GM23338 (cell line): ENCODE results near the gene PEX10. TPM values are rescaled to one million over a fixed set of nuclear protein-coding genes. Genes with fewer than 3 reads are reported as not detected.

Source experiments
- ATAC-seq: fragments of 200-7000 bp; cut with Tn5 transposase; 3 replicates; pipeline ENCODE4 v1.9.1; 2020
- DNase-seq: peaks from one replicate; pipeline ENCODE4 v3.0.0-alpha.2; 2015; ENCODE audit warnings: low spot score
- H2AFZ ChIP-seq: fragments of 200-600 bp; sonication (generic); 2 replicates; pipeline ENCODE4 v1.8.0; 2016; ENCODE audit warnings: antibody characterized with exemption, mild to moderate bottlenecking, moderate library complexity
- H3F3A ChIP-seq: fragments of 200-600 bp; sonication (generic); replicated peaks from 2 replicates; pipeline ENCODE4 v1.8.0; 2017; ENCODE audit warnings: antibody characterized with exemption, mixed run types, low read depth
- H3K27ac ChIP-seq: fragments of 200-600 bp; sonication (generic); 2 replicates; pipeline ENCODE4 v1.6.1; 2016; ENCODE audit warnings: low read depth
- H3K27me3 ChIP-seq: fragments of 200-600 bp; sonication (generic); 2 replicates; pipeline ENCODE4 v1.8.0; 2016; ENCODE audit warnings: mild to moderate bottlenecking, mixed run types, moderate library complexity; ENCODE audit not compliant: insufficient read depth
- H3K36me3 ChIP-seq: fragments of 200-600 bp; sonication (generic); 2 replicates; pipeline ENCODE4 v1.8.0; 2016; ENCODE audit warnings: mild to moderate bottlenecking; ENCODE audit not compliant: insufficient read depth
- H3K4me1 ChIP-seq: fragments of 200-600 bp; sonication (generic); 2 replicates; pipeline ENCODE4 v1.8.0; 2016; ENCODE audit warnings: mild to moderate bottlenecking, moderate library complexity; ENCODE audit not compliant: insufficient read depth
- H3K4me2 ChIP-seq: fragments of 200-600 bp; sonication (generic); 2 replicates; pipeline ENCODE4 v1.7.1; 2017; ENCODE audit warnings: mixed run types
- H3K4me3 ChIP-seq: fragments of 200-600 bp; sonication (generic); 2 replicates; pipeline ENCODE4 v1.6.1; 2016; ENCODE audit warnings: mixed run types
- H3K79me2 ChIP-seq: fragments of 200-600 bp; sonication (generic); replicated peaks from 2 replicates; pipeline ENCODE4 v1.8.0; 2017; ENCODE audit warnings: mild to moderate bottlenecking; ENCODE audit not compliant: insufficient read depth
- H3K9me2 ChIP-seq: fragments of 200-600 bp; sonication (generic); 2 replicates; pipeline ENCODE4 v1.8.0; 2017; ENCODE audit not compliant: insufficient read depth
- H4K20me1 ChIP-seq: fragments of 200-600 bp; sonication (generic); replicated peaks from 2 replicates; pipeline ENCODE4 v1.8.0; 2017; ENCODE audit warnings: mild to moderate bottlenecking; ENCODE audit not compliant: insufficient read depth
- H3K27ac Mint-ChIP-seq: 2 replicates; pipeline ENCODE4 v1.8.0; 2020; ENCODE audit warnings: inconsistent platforms, mild to moderate bottlenecking, moderate library complexity, mixed read lengths
- H3K27me3 Mint-ChIP-seq: 3 replicates; pipeline ENCODE4 v1.8.0; 2022; ENCODE audit warnings: low read depth, mild to moderate bottlenecking, moderate library complexity, mixed read lengths, inconsistent platforms; ENCODE audit not compliant: insufficient read depth, poor library complexity
- H3K36me3 Mint-ChIP-seq: 3 replicates; pipeline ENCODE4 v1.8.0; 2021; ENCODE audit warnings: low read depth, mild to moderate bottlenecking, inconsistent platforms, moderate library complexity, mixed read lengths
- H3K4me1 Mint-ChIP-seq: 3 replicates; pipeline ENCODE4 v1.8.0; 2020; ENCODE audit warnings: mild to moderate bottlenecking, inconsistent platforms, mixed read lengths
- H3K4me3 Mint-ChIP-seq: 3 replicates; pipeline ENCODE4 v1.8.0; 2021; ENCODE audit warnings: moderate library complexity, mild to moderate bottlenecking, inconsistent platforms, mixed read lengths
- H3K9me3 Mint-ChIP-seq: 3 replicates; pipeline ENCODE4 v1.8.0; 2020; ENCODE audit warnings: moderate library complexity, mild to moderate bottlenecking, inconsistent platforms, mixed read lengths
- EZH2 ChIP-seq: fragments of 200-600 bp; sonication (generic); IDR thresholded peaks from one replicate; pipeline ENCODE4 v1.8.0; 2017; ENCODE audit warnings: antibody characterized with exemption, mild to moderate bottlenecking, low read depth; ENCODE audit not compliant: unreplicated experiment
- JUNB ChIP-seq: IDR thresholded peaks from one replicate; pipeline ENCODE4 v1.6.1; 2016; ENCODE audit warnings: antibody characterized with exemption; ENCODE audit not compliant: unreplicated experiment
- NANOG ChIP-seq: IDR thresholded peaks from 2 replicates; pipeline ENCODE4 v1.6.1; 2016; ENCODE audit warnings: antibody characterized with exemption, borderline replicate concordance
- POLR2AphosphoS5 ChIP-seq: IDR thresholded peaks from 2 replicates; pipeline ENCODE4 v1.6.1; 2016; ENCODE audit warnings: antibody characterized with exemption, low read depth
- STAT1 ChIP-seq: IDR thresholded peaks from one replicate; pipeline ENCODE4 v1.6.1; 2016; ENCODE audit warnings: antibody characterized with exemption; ENCODE audit not compliant: unreplicated experiment
- ZNF114 ChIP-seq: fragments of 250-450 bp; sonication (Bioruptor Pico); IDR thresholded peaks from 2 replicates; pipeline ENCODE4 v1.5.0; 2020; ENCODE audit warnings: mild to moderate bottlenecking, moderate library complexity
- ZNF331 ChIP-seq: fragments of 250-450 bp; sonication (Bioruptor Pico); IDR thresholded peaks from 2 replicates; pipeline ENCODE4 v1.5.0; 2020; ENCODE audit warnings: low read depth, mild to moderate bottlenecking, moderate library complexity
- polyA plus RNA-seq: library from polyadenylated mRNA; unstranded; fragments of >200 nt; fragmentation: Nextera tagmentation; extraction: Ambion mirVana; gene quantifications from 2 replicates; pipeline ENCODE4 v1.2.1, GENCODE V29; 2016
- total RNA-seq: library from RNA; depleted of rRNA; stranded (reverse); fragments of >200 nt; shearing (Covaris generic); gene quantifications from 2 replicates; pipeline ENCODE4 v1.2.3, GENCODE V29; 2014
- TF ChIP-seq, protein P1 (sequence below): fragments of 250-450 bp; sonication (Bioruptor Pico); IDR thresholded peaks from 2 replicates; pipeline ENCODE4 v1.5.0; 2020; ENCODE audit warnings: mild to moderate bottlenecking, moderate library complexity
- TF ChIP-seq, protein P2 (sequence below), 2 experiments: fragments of 200-600 bp in 1 of 2; sonication (generic) in 1 of 2; conservative IDR thresholded peaks; 2 replicates each; pipeline versions ENCODE4 v1.5.1 to v1.6.1; 2016 to 2017; ENCODE audit warnings: antibody characterized with exemption in 2 of 2, low read depth in 2 of 2, mild to moderate bottlenecking in 2 of 2, moderate library complexity in 1 of 2

The PEX10 gene
- total and polyA plus RNA-seq, 2 experiments from 2014 or later = 15.0 to 53.9 TPM

DNA sequence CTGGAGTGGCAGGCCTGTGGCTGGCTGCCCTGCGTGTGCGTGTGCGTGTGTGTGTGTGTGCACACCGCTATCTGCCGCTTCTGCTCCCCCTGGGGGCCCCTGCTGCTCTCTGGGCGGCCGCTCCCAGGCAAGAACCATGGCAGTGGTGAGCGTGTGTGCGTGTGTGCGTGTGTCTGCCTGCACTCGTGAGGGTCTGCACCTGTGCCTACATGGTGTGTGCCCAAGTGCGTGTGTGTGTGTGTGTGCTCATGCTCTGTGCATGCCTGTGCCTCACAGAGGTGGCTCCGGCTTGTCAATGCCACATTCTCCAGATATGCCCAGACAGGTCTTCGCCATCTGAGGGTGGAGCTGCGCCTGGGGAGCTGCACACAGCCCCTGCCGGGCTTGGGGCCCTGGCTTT is 18.7 kb upstream of the PEX10 start (continued):
- TF ChIP-seq, protein P1, sequence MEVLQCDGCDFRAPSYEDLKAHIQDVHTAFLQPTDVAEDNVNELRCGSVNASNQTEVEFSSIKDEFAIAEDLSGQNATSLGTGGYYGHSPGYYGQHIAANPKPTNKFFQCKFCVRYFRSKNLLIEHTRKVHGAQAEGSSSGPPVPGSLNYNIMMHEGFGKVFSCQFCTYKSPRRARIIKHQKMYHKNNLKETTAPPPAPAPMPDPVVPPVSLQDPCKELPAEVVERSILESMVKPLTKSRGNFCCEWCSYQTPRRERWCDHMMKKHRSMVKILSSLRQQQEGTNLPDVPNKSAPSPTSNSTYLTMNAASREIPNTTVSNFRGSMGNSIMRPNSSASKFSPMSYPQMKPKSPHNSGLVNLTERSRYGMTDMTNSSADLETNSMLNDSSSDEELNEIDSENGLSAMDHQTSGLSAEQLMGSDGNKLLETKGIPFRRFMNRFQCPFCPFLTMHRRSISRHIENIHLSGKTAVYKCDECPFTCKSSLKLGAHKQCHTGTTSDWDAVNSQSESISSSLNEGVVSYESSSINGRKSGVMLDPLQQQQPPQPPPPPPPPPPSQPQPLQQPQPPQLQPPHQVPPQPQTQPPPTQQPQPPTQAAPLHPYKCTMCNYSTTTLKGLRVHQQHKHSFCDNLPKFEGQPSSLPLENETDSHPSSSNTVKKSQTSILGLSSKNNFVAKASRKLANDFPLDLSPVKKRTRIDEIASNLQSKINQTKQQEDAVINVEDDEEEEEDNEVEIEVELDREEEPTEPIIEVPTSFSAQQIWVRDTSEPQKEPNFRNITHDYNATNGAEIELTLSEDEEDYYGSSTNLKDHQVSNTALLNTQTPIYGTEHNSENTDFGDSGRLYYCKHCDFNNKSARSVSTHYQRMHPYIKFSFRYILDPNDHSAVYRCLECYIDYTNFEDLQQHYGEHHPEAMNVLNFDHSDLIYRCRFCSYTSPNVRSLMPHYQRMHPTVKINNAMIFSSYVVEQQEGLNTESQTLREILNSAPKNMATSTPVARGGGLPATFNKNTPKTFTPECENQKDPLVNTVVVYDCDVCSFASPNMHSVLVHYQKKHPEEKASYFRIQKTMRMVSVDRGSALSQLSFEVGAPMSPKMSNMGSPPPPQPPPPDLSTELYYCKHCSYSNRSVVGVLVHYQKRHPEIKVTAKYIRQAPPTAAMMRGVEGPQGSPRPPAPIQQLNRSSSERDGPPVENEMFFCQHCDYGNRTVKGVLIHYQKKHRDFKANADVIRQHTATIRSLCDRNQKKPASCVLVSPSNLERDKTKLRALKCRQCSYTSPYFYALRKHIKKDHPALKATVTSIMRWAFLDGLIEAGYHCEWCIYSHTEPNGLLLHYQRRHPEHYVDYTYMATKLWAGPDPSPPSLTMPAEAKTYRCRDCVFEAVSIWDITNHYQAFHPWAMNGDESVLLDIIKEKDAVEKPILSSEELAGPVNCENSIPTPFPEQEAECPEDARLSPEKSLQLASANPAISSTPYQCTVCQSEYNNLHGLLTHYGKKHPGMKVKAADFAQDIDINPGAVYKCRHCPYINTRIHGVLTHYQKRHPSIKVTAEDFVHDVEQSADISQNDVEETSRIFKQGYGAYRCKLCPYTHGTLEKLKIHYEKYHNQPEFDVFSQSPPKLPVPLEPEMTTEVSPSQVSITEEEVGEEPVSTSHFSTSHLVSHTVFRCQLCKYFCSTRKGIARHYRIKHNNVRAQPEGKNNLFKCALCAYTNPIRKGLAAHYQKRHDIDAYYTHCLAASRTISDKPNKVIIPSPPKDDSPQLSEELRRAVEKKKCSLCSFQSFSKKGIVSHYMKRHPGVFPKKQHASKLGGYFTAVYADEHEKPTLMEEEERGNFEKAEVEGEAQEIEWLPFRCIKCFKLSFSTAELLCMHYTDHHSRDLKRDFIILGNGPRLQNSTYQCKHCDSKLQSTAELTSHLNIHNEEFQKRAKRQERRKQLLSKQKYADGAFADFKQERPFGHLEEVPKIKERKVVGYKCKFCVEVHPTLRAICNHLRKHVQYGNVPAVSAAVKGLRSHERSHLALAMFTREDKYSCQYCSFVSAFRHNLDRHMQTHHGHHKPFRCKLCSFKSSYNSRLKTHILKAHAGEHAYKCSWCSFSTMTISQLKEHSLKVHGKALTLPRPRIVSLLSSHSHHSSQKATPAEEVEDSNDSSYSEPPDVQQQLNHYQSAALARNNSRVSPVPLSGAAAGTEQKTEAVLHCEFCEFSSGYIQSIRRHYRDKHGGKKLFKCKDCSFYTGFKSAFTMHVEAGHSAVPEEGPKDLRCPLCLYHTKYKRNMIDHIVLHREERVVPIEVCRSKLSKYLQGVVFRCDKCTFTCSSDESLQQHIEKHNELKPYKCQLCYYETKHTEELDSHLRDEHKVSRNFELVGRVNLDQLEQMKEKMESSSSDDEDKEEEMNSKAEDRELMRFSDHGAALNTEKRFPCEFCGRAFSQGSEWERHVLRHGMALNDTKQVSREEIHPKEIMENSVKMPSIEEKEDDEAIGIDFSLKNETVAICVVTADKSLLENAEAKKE (CRISPR knock-in tag) = no peak
- TF ChIP-seq, protein P2, sequence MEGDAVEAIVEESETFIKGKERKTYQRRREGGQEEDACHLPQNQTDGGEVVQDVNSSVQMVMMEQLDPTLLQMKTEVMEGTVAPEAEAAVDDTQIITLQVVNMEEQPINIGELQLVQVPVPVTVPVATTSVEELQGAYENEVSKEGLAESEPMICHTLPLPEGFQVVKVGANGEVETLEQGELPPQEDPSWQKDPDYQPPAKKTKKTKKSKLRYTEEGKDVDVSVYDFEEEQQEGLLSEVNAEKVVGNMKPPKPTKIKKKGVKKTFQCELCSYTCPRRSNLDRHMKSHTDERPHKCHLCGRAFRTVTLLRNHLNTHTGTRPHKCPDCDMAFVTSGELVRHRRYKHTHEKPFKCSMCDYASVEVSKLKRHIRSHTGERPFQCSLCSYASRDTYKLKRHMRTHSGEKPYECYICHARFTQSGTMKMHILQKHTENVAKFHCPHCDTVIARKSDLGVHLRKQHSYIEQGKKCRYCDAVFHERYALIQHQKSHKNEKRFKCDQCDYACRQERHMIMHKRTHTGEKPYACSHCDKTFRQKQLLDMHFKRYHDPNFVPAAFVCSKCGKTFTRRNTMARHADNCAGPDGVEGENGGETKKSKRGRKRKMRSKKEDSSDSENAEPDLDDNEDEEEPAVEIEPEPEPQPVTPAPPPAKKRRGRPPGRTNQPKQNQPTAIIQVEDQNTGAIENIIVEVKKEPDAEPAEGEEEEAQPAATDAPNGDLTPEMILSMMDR (conservative IDR thresholded peaks at IDR 0.05; ENCODE audit: low read depth in 2 of 2) = no peak
- TF ChIP-seq EZH2 (no peak), POLR2AphosphoS5 (no peak), NANOG (no peak)

DNA sequence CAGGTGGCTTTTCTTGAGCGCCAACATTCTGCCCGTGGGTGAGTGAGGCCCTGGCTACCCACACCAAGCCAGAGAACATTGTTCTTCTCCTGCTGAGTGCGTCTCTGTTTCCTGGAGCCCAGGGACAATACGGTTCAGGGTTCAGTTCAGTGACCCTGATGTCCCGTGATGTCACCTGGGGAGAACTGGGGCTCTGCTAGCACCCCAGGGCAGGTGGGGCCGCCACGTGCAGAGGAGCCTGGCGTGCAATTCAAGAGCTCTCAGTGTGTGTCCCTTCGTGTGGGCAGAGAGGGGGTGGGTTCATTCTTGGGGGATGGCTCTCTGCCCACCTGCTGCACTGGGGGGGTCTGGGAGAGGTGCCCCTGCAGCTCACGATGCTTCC is 18.2 kb upstream of the PEX10 start:
- Histone ChIP-seq H4K20me1 (no peaks in the 10 kb centered on the region), H3K4me2 (no peak overlapping the region), H3K79me2 (no peaks in the 10 kb centered on the region), H3K4me3 (no peak overlapping the region), H3K9me2 (no peaks in the 10 kb centered on the region), H2AFZ (no peak overlapping the region), H3K4me1 (no peaks in the 10 kb centered on the region), H3F3A (no peaks in the 10 kb centered on the region), H3K27me3 (no peaks in the 10 kb centered on the region), H3K27ac (no peak overlapping the region), H3K36me3 (no peaks in the 10 kb centered on the region)
- no peak for DNase-seq
- peaks cover 7% of the 10 kb centered on the region for H3K27me3 Mint-ChIP-seq
- no peaks in the 10 kb centered on the region for H3K36me3 Mint-ChIP-seq
- H3K4me1 Mint-ChIP-seq = no peaks in the 10 kb centered on the region
- TF ChIP-seq NANOG = no peak
- no peak for TF ChIP-seq STAT1
- no peak for TF ChIP-seq ZNF114 (CRISPR knock-in tag)
- no peak for TF ChIP-seq ZNF331 (CRISPR knock-in tag)
- TF ChIP-seq, protein P2 (conservative IDR thresholded peaks at IDR 0.05; ENCODE audit: low read depth in 2 of 2) = no peak
- no peak for TF ChIP-seq JUNB
- peaks cover 12% of the 10 kb centered on the region; the same call in 2 of the 3 replicates for H3K9me3 Mint-ChIP-seq
- no peak overlapping the region for H3K27ac Mint-ChIP-seq
- H3K4me3 Mint-ChIP-seq = no peak overlapping the region
- ATAC-seq = no peak
